OCI-M2 (cell line): ENCODE data around the gene IGIP.

Experiments used
- DNase-seq: peaks from one replicate; lab custom pipeline; 2025; ENCODE audit not compliant: unreplicated experiment; lab: John Stamatoyannopoulos, UW

IGIP gene

GRCh38 chr5:140162275-140162674 is 36.5 kb downstream of the IGIP start:
- no peak for DNase-seq

GRCh38 chr5:140162781-140163180 is 37.0 kb downstream of the IGIP start:
- DNase-seq, result no peak

DNA sequence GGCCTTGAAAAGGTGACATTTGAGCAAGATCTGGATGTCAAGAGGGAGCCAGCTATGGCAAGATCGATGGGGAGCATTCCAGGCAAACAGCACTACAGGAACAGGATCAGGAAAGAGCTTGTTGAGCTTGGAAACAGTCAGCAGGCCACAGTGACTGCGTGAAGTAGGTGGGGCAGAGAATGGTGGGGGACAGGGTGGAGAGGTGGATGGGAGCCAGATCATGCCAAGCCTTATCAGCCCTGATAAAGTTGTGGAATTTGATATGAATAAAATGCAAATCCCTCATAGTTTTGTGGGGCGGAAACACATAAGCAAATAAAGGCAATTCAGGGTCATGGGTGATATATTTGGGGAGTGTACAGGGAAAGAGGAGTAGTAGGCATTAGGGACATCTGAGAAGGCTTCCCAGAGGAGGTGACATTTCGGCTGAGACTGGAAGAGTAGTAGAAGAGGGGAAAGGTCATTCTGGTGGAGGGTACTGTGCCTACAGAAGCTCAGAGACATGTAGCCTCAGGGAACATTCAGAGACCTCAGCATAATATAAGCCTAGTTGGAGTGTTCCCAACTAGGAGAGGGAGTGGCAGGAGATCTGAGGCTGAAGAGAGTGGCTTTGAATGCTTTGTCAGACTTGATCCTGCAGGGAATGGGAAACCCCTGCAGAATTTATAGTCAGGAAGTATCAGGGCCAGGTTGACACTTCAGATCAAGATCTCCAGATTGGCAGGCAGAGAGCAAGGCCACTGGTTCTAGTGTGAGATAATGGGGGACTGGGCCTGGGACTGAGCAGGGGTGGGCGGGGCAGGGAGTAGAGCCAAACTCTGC is 39.6 kb downstream of the IGIP start:
- no peak for DNase-seq

- no peak for DNase-seq
Measured at GRCh38 chr5:140165923-140166270, 40.2 kb downstream of the IGIP start.

- no peak for DNase-seq
Measured at GRCh38 chr5:140166911-140167310, 41.2 kb downstream of the IGIP start.

GRCh38 chr5:140168371-140168770 is 42.6 kb downstream of the IGIP start:
- DNase-seq, result no peak

GRCh38 chr5:140169410-140169809 is 43.7 kb downstream of the IGIP start:
- DNase-seq, result no peak

GRCh38 chr5:140172483-140172882 is 46.7 kb downstream of the IGIP start:
- no peak for DNase-seq

DNA sequence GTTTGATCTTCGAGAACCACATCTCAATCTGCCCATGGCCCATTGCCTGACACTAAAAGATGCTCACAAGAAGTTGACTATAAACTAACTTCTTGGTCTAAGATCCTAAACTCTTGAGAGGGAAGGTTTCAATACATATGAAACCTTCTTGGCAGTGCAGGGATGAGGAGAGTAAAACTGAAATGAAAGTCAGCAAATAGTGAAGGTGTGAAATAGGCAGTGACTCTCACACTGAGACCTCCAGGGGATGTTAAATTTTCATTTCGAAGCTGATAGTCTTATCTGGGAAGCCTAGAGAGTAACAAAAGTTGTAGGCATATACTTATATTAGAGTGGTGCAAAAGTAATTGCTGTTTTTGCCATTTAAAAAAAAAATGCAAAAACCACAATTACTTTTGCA is 48.3 kb downstream of the IGIP start:
- no peak for DNase-seq

GRCh38 chr5:140174465-140175366 is 49.0 kb downstream of the IGIP start, which contains the start of gene CYSTM1:
Gene CYSTM1, plus strand, starts transcription at chr5:140175188. Its CDS starts 19,278 bp downstream, at chr5:140194466.
- peak; percentile 32 for DNase-seq

- DNase-seq, result no peak
Measured at GRCh38 chr5:140175367-140176030, 49.8 kb downstream of the IGIP start.

GRCh38 chr5:140176031-140176387 is 50.3 kb downstream of the IGIP start:
- no peak for DNase-seq

DNA sequence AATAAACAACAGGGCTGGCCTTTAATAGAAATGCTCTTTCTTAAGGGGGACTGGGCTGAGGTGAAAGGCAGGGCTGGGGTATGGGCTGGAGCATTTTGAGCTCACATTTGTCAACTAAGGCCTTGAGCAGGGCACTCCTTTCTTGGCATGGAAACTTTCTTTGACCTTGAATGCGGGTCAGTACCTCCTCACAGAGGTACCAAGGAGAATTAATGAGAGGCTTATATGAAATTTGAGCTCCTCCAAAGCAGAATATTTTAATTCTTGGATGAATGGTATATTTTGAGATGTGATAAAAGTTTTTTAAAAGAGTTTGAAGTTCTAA is 52.3 kb downstream of the IGIP start:
- DNase-seq, result no peak

- DNase-seq, result no peak
Measured at GRCh38 chr5:140178482-140179116, 52.9 kb downstream of the IGIP start.
